HG03159 (cell line): ENCODE results near the gene ING5.

Experiments
- ATAC-seq: cut with Tn5 transposase; IDR thresholded peaks from one replicate; pipeline ENCODE4 v1.9.1; 2021; ENCODE audit warnings: mild to moderate bottlenecking, moderate library complexity; ENCODE audit not compliant: unreplicated experiment

The ING5 gene

GRCh38 chr2:241774419-241775222, 72.8 kb downstream of the ING5 start:
- no peak for ATAC-seq

GRCh38 chr2:241775223-241776177, 73.7 kb downstream of the ING5 start:
- ATAC-seq, result no peak

DNA sequence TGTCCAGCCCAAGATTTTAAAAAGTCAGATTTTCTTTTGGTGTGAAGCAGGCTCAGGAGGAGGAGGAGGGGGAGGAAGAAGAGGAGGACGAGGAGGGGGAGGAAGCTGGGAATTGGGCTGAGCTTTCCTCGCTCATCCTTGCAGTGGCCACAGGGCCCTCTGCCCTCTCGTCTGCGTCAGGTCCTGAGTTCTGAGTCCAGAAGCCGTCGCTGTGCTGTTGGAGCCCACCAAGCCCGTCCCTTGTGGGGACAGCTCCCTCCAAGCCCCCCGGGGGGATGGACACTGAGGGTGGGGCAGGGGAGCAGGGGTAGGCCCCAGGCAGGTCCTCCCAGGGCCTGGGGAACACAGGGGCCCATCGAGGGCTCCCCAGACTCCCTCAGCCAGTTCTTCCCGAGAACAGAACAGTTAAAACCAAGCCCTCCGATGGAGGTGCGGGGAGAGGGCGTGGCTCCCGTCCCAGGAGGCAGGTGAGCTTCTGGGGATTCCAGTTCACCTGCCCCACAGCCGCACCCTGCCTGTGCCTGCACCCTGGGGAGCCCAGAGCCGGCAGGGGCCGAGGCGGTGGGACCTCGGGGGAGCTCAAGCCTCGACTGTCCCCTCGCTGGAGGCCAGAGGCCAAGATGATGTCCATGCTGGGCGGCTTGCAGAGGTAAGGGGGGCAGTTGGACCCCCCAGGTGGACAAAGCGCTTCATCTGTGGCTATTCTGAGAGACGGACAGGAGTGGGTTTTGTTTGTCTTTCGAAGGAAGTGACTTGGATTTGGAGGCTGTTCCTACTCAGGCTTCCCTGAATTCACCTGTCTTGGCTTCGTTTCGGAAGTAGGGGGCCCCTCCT, 74.7 kb downstream of the ING5 start, which contains the start of gene GAL3ST2:
GAL3ST2 (plus strand) TSS at position 487 of the 834 bp plus-strand sequence; CDS start at position 621, 134 bp downstream.
- ATAC-seq, result no peak

- no peak for ATAC-seq
These were observed 75.4 kb downstream of the ING5 start for GRCh38 chr2:241777170-241777685.

DNA sequence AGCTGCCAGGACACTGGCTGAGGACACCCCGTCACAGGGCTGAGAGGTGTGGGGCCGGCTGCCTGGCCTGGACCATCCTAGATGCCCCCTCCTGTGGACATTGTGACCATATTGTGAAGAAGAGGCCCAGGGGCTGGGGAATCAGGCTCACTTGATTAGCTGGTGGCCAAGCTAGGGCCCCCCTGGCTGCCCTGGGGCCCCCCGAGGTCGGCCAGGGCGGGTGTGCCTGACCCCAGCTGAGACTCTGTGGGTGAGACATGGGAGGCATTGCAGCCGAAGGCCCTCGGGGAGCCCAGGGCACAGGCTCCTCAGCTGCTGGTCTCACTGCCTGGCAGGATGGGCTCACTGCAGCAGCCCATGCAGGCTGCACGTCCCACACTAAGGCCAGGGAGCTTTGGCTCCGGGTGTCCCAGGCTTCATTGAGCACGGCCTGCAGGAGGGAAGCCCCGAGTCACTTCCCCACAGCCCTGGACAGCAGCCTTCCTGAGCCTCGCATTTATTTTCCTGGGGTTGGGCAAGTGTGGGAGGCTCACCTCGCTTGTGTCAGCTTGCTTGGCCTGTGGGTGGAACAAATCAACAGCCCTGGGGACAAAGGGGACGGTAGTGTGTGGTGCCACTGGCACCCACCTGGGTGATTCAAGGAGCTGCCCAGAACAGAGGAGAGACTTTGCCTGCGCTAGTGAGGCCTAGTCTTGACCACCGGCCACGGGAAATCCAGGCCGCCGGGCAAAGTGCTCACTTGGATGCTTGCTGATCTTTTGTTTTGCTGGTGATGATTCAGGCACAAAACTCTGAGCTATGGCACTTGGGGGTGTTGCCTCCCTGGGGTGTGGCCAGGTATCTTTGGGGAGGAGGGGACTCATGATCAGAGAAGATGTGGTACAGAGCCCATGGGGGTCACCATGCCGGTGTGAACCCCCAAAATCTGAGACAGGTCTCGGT, 76.1 kb downstream of the ING5 start:
- no peak for ATAC-seq
